Sigmoid colon (tissue), 4 donors: ENCODE measurements around the gene RUNX1.

Source experiments
- CTCF ChIP-seq, 4 experiments: fragments of 450-650 bp in 3 of 4; fragments of 200-600 bp in 1 of 4; IDR thresholded peaks; one replicate each; pipeline ENCODE4 v1.5.1; 2016 to 2019; ENCODE audit warnings: antibody characterized with exemption in 4 of 4, mild to moderate bottlenecking in 3 of 4, moderate library complexity in 2 of 4
- EP300 ChIP-seq, 4 donors: sonication (generic); formaldehyde crosslinking; IDR thresholded peaks; one replicate each; pipeline ENCODE4 v1.6.1; 2017; ENCODE audit warnings: antibody characterized with exemption in 4 of 4
- POLR2A ChIP-seq, 2 donors: fragments of 450-650 bp; IDR thresholded peaks; one replicate each; pipeline ENCODE4 v1.6.1; 2016; ENCODE audit warnings: antibody characterized with exemption in 2 of 2, mild to moderate bottlenecking in 2 of 2, moderate library complexity in 2 of 2
- POLR2AphosphoS5 ChIP-seq, 4 donors: sonication (generic); formaldehyde crosslinking; IDR thresholded peaks; one replicate each; pipeline ENCODE4 v1.6.1; 2017; ENCODE audit warnings: antibody characterized with exemption in 4 of 4

- TF ChIP-seq CTCF (IDR thresholded peaks at IDR 0.05) = no peak
- no peak for TF ChIP-seq POLR2AphosphoS5 (IDR thresholded peaks at IDR 0.05)
- TF ChIP-seq POLR2A (IDR thresholded peaks at IDR 0.05) = no peak
- no peak for TF ChIP-seq EP300 (IDR thresholded peaks at IDR 0.05)
Measured at GRCh38 chr21:34762786-34763185, 286.3 kb downstream of the RUNX1 start.
